Esophagus muscularis mucosa (tissue), 4 donors: Measurements from ENCODE around the gene RAF1.

ENCODE experiments used
- CTCF ChIP-seq, 3 experiments: fragments of 200-600 bp in 2 of 3; fragments of 450-650 bp in 1 of 3; sonication (generic) in 2 of 3; IDR thresholded peaks; one replicate each; pipeline ENCODE4 v1.5.1; 2017 to 2019; ENCODE audit warnings: antibody characterized with exemption in 3 of 3, mild to moderate bottlenecking in 2 of 3, moderate library complexity in 1 of 3
- EP300 ChIP-seq: sonication (generic); formaldehyde crosslinking; IDR thresholded peaks from one replicate; pipeline ENCODE4 v1.6.1; 2017; ENCODE audit warnings: antibody characterized with exemption
- POLR2A ChIP-seq: fragments of 450-650 bp; IDR thresholded peaks from one replicate; pipeline ENCODE4 v1.6.1; 2017; ENCODE audit warnings: antibody characterized with exemption, moderate library complexity, mild to moderate bottlenecking, low read depth
- POLR2AphosphoS5 ChIP-seq, 2 donors: sonication (generic); formaldehyde crosslinking; IDR thresholded peaks; one replicate each; pipeline ENCODE4 v1.6.1; 2017; ENCODE audit warnings: antibody characterized with exemption in 2 of 2

DNA sequence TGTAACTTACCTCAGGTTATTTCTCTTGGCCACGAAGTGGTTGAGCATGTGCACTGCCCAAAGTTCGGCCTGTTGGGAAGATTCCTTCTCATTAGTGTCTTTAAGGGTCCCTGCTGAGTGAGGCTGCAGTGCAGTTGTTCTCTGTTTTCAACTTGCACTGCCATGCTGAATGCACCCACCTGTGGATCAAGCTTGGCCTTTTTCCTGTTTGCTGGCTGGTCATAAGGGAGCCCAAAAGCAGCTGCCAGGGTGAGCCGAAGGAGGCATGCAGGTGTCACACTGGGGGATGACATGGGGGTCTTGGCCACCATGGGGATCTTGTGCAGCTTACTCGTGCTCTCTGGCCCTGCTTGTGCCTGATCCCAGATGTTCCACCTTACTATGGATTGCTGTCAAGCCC lies 46.1 kb upstream of the RAF1 start:
- TF ChIP-seq CTCF (IDR thresholded peaks at IDR 0.05) (no peak), POLR2A (no peak), POLR2AphosphoS5 (IDR thresholded peaks at IDR 0.05) (no peak), EP300 (no peak)
